ENCODE results near the gene DGKQ.
A peak's percentile ranks its signal among the peaks of the same experiment; 100 is the strongest.

The DGKQ gene

DNA sequence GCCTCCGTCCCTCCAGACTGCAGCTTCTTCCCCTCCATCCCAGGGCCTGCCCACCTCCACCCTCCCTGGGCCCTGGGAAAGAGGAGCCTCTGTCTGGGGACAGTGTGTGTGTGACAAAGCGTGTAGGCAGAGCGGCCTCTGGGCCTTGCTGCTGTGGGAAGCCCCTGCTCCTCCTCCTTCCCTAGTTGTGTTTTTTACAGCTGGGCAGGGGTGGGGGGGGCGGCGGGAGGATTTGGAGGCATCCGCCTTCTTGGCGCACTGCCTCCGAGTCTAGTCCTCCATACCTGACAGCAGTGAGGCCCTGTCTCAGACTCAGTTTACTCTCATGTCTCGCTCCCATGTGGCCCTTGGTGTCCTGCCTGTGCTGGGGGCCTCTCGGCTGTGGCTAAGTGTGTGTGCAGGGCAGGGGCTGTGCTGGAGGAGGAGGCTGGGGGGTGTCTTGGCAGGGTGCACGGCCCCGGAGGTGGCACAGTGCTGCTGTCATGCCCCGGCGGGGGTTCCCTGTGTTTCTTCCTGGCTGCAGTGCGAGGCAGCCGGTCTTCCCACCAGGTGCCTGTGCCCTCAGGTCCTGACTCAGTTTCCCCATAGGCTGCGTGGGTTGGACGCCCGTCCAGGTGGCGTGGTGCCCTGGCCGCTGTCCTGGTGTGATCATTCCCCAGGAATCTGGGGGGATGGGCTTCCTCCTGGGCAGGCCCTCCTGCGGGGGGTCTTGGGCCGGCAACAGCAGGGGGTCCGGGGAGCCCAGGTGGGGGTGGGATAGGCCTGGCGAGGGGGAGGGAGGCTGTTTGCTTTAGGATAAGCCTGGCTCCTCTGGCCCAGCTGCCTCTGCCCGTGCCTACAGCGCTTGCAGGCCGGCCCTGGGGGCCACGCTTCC lies 45.0 kb upstream of the DGKQ start:
- no peaks in the 10 kb centered on the region for H3K9me3 ChIP-seq (ENCODE audit: insufficient read depth, low read length)
- peaks cover 81% of the 10 kb centered on the region for H3K27me3 ChIP-seq (ENCODE audit: insufficient read depth, insufficient read length)
- no peak for DNase-seq (ENCODE audit: low read depth, low spot score)
- H3K9ac ChIP-seq (ENCODE audit: insufficient read length, low read depth), result peak overlapping the region; percentile 39
- peaks cover 46% of the 10 kb centered on the region for H3K4me1 ChIP-seq (ENCODE audit: insufficient read depth, insufficient read length)
- H3K36me3 ChIP-seq (ENCODE audit: insufficient read depth, insufficient read length, low read length), result peaks cover 7% of the 10 kb centered on the region
- H3K4me3 ChIP-seq (ENCODE audit: insufficient read length, low read depth), result no peak overlapping the region
- no peak for TF ChIP-seq YY1 (IDR thresholded peaks at IDR 0.05; ENCODE audit: insufficient read depth, insufficient read length)
- TF ChIP-seq SUZ12 (IDR thresholded peaks at IDR 0.05; ENCODE audit: extremely low read depth, insufficient read depth, insufficient read length), result no peak
- no peak for TF ChIP-seq ZNF274 (IDR thresholded peaks at IDR 0.05; ENCODE audit: low read depth, low read length)

DNA sequence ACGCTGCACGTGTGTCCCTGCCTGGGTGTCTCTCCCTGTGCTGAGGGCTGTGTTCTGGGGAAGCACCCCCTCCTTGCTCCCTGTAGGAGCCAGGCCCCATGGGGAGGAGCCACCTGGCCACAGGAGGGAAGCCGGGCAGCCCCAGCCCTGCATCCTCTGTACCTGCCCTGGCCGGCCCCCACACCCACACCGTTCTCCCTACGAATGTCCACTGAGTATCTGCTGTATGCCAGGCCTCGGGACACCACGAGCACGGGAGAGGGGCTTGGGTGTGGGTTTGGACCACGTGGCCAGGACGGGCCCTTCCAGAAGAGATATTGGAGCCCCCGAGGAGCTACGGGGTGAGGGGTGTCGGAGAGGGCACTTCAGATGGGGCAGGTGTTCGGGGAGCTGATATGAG lies 44.3 kb upstream of the DGKQ start:
- DNase-seq (ENCODE audit: low read depth, low spot score), result no peak
- Histone ChIP-seq H3K9me3 (ENCODE audit: insufficient read depth, low read length) (no peaks in the 10 kb centered on the region), H3K9ac (ENCODE audit: insufficient read length, low read depth) (no peak overlapping the region), H3K4me1 (ENCODE audit: insufficient read depth, insufficient read length) (peaks cover 47% of the 10 kb centered on the region), H3K4me3 (ENCODE audit: insufficient read length, low read depth) (no peak overlapping the region), H3K27me3 (ENCODE audit: insufficient read depth, insufficient read length) (peaks cover 87% of the 10 kb centered on the region), H3K36me3 (ENCODE audit: insufficient read depth, insufficient read length, low read length) (peaks cover 13% of the 10 kb centered on the region)
- TF ChIP-seq ZNF274 (IDR thresholded peaks at IDR 0.05; ENCODE audit: low read depth, low read length), result no peak
- TF ChIP-seq SUZ12 (IDR thresholded peaks at IDR 0.05; ENCODE audit: extremely low read depth, insufficient read depth, insufficient read length), result no peak
- no peak for TF ChIP-seq YY1 (IDR thresholded peaks at IDR 0.05; ENCODE audit: insufficient read depth, insufficient read length)

DNA sequence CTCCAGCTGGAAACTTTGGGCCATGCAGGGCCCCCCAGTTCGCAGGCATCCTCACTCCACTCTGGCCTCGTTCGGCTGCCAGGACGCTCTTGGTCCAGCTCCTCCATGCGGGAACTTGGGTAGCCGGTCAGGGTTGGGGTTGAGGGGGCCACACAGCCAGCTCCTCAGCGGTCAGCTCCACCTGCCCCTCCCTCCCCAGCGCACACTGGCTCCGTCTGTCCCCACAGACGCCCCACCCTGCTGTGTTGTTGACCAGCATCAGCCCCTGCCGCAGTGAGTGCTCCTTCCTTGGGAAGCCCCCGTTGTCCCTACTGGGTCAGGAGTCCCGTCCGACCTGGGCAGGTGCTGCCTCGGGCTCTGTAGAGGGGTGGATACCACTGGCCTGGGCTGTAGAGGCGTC lies 43.8 kb upstream of the DGKQ start:
- no peak overlapping the region for H3K4me3 ChIP-seq (ENCODE audit: insufficient read length, low read depth)
- peaks cover 89% of the 10 kb centered on the region for H3K27me3 ChIP-seq (ENCODE audit: insufficient read depth, insufficient read length)
- TF ChIP-seq YY1 (IDR thresholded peaks at IDR 0.05; ENCODE audit: insufficient read depth, insufficient read length), result no peak
- no peak for TF ChIP-seq SUZ12 (IDR thresholded peaks at IDR 0.05; ENCODE audit: extremely low read depth, insufficient read depth, insufficient read length)
- TF ChIP-seq ZNF274 (IDR thresholded peaks at IDR 0.05; ENCODE audit: low read depth, low read length), result no peak
- no peak overlapping the region for H3K9ac ChIP-seq (ENCODE audit: insufficient read length, low read depth)
- peaks cover 43% of the 10 kb centered on the region for H3K4me1 ChIP-seq (ENCODE audit: insufficient read depth, insufficient read length)
- no peaks in the 10 kb centered on the region for H3K9me3 ChIP-seq (ENCODE audit: insufficient read depth, low read length)
- peaks cover 8% of the 10 kb centered on the region for H3K36me3 ChIP-seq (ENCODE audit: insufficient read depth, insufficient read length, low read length)
- no peak for DNase-seq (ENCODE audit: low read depth, low spot score)

DNA sequence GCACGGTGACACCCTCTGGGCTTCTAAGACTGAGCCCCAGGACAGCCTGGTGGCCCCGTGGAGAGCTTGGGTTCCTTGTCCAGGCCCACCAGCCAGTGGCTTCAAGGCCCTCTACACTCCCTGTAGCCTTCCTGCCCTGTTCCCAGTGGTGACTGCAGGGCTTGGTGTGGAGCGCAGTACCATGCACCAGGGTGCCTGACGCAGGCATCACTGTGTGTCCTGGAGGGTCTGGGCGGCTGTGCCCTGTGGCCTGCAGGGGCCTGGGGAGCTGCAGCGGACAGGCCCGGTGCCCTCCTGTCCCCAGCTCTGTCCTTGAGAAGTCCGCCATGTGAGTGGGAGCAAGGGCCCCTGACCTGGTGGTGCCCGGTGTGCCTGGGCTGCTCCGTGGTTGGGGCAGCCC lies 42.4 kb upstream of the DGKQ start:
- peak overlapping the region; percentile 32 for H3K9ac ChIP-seq (ENCODE audit: insufficient read length, low read depth)
- H3K36me3 ChIP-seq (ENCODE audit: insufficient read depth, insufficient read length, low read length), result peaks cover 6% of the 10 kb centered on the region
- peaks cover 85% of the 10 kb centered on the region for H3K27me3 ChIP-seq (ENCODE audit: insufficient read depth, insufficient read length)
- TF ChIP-seq ZNF274 (IDR thresholded peaks at IDR 0.05; ENCODE audit: low read depth, low read length), result no peak
- TF ChIP-seq SUZ12 (IDR thresholded peaks at IDR 0.05; ENCODE audit: extremely low read depth, insufficient read depth, insufficient read length), result no peak
- TF ChIP-seq YY1 (IDR thresholded peaks at IDR 0.05; ENCODE audit: insufficient read depth, insufficient read length), result no peak
- no peak overlapping the region for H3K4me3 ChIP-seq (ENCODE audit: insufficient read length, low read depth)
- no peaks in the 10 kb centered on the region for H3K9me3 ChIP-seq (ENCODE audit: insufficient read depth, low read length)
- DNase-seq (ENCODE audit: low read depth, low spot score), result no peak
- peaks cover 42% of the 10 kb centered on the region for H3K4me1 ChIP-seq (ENCODE audit: insufficient read depth, insufficient read length)

DNA sequence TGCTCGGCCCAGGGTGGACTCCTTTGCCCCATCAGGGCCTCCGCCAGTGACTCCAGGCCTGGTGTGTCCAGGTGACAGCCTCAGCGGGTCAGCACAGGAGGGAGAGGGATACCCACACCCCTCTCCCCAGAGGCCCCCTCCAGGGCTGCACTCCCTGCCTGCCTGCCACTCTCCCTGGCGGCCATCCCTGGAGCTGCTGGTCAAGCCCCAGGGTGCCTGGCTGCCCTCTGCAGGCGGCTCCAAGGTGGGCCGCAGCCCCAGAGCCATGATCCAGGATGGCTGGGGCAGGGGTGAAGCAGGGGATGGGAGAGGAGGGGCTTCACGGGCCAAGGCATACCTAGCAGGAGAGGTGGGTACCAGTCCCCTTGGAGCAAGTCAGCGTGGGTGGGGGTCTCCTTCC lies 41.8 kb upstream of the DGKQ start:
- no peak overlapping the region for H3K4me3 ChIP-seq (ENCODE audit: insufficient read length, low read depth)
- peaks cover 6% of the 10 kb centered on the region for H3K36me3 ChIP-seq (ENCODE audit: insufficient read depth, insufficient read length, low read length)
- no peaks in the 10 kb centered on the region for H3K9me3 ChIP-seq (ENCODE audit: insufficient read depth, low read length)
- DNase-seq (ENCODE audit: low read depth, low spot score), result no peak
- TF ChIP-seq ZNF274 (IDR thresholded peaks at IDR 0.05; ENCODE audit: low read depth, low read length) (no peak), SUZ12 (IDR thresholded peaks at IDR 0.05; ENCODE audit: extremely low read depth, insufficient read depth, insufficient read length) (no peak), YY1 (IDR thresholded peaks at IDR 0.05; ENCODE audit: insufficient read depth, insufficient read length) (no peak)
- H3K9ac ChIP-seq (ENCODE audit: insufficient read length, low read depth), result no peak overlapping the region
- peaks cover 89% of the 10 kb centered on the region for H3K27me3 ChIP-seq (ENCODE audit: insufficient read depth, insufficient read length)
- peaks cover 46% of the 10 kb centered on the region for H3K4me1 ChIP-seq (ENCODE audit: insufficient read depth, insufficient read length)

DNA sequence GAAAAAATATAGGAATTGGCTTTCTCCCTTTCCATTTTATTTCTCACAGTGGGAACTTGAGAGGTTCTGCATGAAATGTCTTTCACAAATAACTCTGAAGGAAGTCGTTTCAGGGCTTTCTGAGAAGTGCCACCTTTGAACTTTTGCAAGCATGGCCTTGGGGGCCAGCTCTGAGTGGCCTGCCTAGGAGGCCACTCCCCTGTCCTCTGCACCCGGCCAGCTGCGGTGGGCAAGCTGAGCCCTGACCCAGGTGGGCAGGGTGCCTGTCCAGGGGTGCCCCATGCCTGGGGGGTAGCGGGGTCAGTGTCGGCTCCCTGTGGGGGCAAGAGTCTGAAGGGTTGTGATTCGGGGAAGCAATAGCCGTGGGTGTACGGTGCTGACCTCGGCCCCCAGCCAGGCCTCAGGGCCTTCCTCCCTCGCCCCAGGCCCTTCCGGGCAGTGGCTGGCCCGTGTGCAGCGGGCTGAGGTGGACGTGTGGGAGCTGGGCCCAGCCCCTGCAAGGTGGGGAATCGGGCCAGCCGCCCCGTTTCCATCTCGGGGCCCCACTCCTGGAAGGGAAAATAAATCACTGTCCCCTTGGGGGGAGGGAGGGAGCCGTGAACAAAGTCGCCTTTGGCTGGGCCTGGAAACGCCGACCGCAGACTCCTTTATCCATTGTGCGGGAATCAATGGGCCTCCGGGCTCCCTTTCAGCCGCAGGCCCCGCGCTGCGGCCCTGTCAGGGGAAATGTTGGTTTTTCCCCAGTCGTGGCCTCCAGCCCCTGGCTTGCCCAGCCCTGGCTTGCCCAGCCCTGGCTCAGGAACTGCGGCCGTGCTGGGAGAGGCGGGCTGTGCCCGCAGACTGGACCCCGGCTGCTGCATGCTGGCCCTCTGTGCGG lies 41.2 kb upstream of the DGKQ start:
- Histone ChIP-seq H3K36me3 (ENCODE audit: insufficient read depth, insufficient read length, low read length) (peaks cover 6% of the 10 kb centered on the region), H3K4me3 (ENCODE audit: insufficient read length, low read depth) (no peak overlapping the region), H3K9ac (ENCODE audit: insufficient read length, low read depth) (no peak overlapping the region), H3K4me1 (ENCODE audit: insufficient read depth, insufficient read length) (peaks cover 43% of the 10 kb centered on the region), H3K27me3 (ENCODE audit: insufficient read depth, insufficient read length) (peaks cover 89% of the 10 kb centered on the region), H3K9me3 (ENCODE audit: insufficient read depth, low read length) (no peaks in the 10 kb centered on the region)
- DNase-seq (ENCODE audit: low read depth, low spot score), result no peak
- TF ChIP-seq ZNF274 (IDR thresholded peaks at IDR 0.05; ENCODE audit: low read depth, low read length), result no peak
- TF ChIP-seq YY1 (IDR thresholded peaks at IDR 0.05; ENCODE audit: insufficient read depth, insufficient read length), result no peak
- no peak for TF ChIP-seq SUZ12 (IDR thresholded peaks at IDR 0.05; ENCODE audit: extremely low read depth, insufficient read depth, insufficient read length)

All from NT2/D1 (cell line).